DMS53 treated with DMSO at 0.1 percent for 48 hours (cell line): ENCODE data around the gene TLE6.
A peak's percentile ranks its signal among the peaks of the same experiment; 100 is the strongest.
"Not testable (repeated sequence)": the region's sequence is repeated elsewhere in the genome, so short reads cannot be mapped to it uniquely, and the experiment has no call there.

ENCODE experiments used
- DNase-seq: peaks from one replicate; lab custom pipeline; 2025; ENCODE audit not compliant: unreplicated experiment; lab: John Stamatoyannopoulos, UW

The TLE6 gene

DNA sequence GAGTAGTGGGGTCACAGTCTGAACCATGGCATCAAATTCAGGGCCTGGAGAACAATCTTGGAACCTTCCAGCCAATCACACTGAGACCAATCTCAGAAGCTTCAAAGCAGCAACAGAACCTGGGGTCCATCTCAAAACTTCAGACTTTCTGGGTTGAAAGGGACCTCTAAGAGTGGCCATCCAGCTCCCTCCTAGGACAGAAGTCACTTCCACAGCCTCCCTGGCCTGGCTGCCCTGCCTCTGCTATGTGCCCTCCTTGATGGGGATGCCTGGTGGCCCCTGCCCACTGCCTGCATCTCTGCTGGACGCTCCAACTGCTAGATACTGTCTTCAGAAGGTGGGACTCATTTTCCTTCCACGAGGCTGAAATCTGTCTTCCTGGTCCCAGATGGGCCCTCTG, 49.9 kb downstream of the TLE6 start:
- no peak for DNase-seq

- no peak for DNase-seq
These were observed 50.6 kb downstream of the TLE6 start for GRCh38 chr19:3027981-3028304.

DNA sequence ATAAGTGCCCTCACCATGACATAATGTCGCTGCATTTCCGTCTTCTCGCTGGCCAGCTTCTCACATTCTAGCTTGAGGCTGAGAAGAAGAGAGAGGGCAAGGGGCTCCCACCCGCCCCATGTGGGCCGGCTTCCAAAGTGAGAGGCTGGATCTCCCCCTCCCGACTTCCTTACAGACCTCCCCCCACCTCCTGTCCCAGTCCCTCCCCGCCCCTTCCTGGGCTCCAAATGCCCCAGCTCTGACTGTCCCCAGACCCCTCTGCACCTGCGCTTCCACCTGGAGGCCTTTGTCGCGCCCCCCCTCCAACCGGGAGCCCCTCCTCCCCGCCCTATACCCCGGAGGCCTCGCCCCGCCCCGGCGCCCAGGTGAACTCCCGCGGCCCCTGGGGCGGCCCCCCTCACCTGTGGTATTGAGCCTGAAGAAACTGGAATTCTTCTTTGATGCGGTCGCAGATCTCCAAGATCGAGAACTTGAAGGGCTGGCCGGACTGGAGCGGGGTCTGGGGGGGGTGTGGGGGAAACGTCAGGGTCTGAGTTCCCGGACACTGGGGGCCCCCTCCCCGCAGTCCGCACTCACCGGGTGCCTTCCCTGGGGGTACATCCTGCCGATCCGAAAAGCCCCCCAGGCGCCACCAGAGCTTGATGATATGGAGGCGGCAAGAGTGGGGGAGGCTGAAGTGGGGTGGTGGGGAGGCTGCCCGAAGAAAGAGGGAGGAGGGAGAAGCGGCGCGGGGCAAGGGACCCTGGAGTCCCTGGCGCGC, 51.1 kb downstream of the TLE6 start:
- DNase-seq: no peak

DNA sequence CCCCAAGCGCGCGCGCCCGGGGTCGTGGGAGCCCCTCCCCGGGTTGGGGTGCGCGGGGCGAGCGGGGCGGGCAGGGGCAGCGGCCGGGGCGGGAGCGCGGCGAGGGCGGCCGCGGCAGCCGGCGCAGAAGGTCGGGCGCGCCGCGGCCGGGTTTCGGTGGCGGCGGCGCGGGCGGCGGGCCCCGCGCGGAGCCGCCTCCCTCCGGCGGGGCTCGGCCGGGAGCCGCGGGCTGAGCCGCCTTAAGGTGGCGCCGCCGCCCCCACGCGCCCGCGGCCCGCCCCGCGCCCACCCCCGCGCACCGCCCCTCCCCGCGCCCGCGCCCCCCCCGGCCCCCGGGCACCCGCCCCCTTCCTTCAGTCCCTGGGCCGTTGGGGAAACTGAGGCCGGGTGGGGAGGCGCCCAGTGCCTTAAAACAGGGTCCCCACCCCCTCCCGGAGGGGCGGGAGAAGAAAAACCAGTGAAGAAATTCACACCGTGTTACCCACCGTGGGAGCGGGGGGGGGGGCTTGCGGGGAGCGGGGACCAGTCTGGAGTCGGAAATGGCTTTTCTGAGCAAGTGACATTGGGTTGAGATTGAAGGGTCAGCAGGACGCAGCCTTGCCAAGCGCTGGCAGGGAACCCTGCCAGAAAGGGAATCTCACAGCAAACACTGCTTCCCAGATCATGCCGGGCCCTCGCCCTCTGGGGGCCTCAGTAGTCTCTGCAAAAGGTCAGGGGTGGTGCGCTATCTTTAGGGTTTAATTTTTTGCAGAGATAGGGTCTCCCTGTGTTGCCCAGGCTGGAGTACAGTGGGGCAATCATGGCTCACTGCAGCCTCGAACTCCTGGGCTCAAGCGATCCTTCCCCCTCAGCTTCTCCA, 51.9 kb downstream of the TLE6 start, which contains the start of gene TLE2:
TSS of gene TLE2 (minus strand) at position 216 of the 859 bp plus-strand sequence. CDS start 376 bp downstream, outside the sequence.
- no peak for DNase-seq

DNA sequence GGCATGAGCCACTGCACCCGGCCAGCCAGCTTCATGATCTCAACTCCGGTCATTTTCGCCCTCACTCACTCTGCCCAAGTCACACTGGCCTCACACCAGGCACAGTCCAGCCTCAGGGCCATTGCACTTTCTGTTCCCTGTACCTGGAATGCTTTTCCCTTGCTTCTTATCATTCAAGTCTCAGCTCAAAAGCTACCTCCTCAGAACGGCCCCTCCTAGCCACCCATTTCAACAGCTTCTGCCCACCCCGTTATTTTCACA, 54.2 kb downstream of the TLE6 start:
- DNase-seq: no peak

DNA sequence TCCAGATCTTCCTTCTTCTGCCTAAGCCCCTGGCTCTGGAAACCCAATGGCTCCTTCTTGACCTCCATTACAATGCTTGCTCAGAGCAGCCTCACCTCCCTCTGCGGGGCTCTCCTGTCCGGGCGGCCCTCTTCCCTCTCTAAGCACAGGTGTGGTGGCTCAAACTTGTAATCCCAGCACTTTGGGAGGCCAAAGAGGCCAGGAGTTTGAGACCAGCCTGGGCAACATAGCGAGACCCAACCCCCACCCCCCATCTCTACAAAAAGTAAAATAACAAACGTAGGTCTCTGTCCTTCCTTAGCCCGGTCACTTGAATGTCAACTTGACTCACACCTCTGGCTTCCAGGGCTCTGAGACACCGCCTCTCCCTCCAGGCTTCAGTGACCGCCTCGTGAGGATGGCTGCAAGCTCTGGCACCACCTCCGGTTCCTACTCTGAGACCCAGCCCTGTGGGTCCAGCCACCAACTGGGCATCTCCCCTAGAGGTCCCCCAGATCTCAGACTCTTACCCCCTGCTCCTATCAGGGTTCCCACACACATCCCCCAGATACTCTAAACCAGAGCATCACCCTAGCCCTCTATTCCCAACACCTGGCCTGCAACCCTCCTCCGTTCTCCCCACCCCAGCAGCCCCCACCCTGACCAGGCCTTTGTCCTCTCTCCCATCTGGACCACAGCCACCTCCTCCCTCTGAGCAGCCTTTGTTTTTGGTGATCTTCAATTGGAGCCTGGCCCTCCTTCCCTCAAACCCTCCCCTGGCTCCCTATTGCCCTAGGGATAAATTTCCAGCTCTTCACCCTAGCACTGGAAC, 56.4 kb downstream of the TLE6 start:
- DNase-seq: no peak

DNA sequence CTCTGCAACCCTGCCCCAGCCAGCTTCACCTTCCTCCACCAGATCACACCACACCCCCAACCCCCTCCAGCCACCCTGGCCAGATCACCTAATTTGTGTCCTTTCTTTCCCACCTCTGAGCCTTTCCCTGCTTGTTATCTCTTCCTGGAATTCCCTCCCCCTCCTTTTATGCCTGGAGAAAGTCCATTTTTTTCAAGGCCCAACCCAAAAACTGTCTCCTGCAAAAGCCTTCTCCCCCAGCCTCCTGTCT, 57.0 kb downstream of the TLE6 start:
- no peak for DNase-seq

- no peak for DNase-seq
These were observed 57.5 kb downstream of the TLE6 start for GRCh38 chr19:3034656-3035541.

- peak; percentile 90 for DNase-seq
These were observed 58.3 kb downstream of the TLE6 start for GRCh38 chr19:3035542-3036118.

DNA sequence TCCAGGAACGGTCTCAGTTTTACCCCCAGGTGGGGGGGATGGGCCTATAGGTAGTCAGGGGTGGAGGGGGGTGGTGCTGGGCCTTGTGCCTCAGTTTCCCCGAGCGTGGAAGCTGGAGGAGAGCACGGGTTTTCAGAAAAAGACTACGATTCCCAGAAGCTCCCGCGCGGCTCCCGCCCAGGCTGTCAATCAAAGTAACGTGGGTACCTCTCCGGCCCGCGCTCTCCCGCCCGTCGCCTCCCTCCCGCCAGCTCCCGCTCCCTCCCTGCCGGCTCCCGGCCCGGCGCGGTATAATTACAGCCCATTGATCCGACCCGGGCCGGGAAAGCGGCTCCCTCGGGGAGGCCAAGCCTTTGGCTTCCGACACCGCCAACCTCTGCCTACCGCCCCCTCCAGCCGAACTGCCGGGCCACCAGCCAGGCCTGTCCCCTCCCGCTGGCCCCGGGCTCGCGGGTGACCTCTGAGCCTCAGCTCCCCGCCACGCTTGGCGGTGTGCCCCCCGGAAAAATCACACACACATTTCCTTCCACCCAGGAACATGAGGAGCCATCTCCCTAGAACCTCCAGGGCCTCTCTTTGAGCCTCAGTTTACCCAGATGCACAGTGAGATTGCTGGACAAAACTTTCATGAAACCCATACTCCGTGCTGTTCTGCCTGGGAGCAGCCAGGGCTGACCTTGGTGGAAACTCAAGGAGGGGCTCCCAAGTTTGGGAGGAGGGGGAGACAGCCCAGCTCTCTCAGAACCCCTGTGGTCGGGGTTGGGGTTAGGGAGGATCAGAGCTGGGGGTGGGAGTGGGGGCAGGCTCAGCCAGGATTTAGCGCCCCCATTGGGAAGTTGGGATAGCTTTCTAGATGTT, 59.0 kb downstream of the TLE6 start:
- DNase-seq: peak; percentile 75

DNA sequence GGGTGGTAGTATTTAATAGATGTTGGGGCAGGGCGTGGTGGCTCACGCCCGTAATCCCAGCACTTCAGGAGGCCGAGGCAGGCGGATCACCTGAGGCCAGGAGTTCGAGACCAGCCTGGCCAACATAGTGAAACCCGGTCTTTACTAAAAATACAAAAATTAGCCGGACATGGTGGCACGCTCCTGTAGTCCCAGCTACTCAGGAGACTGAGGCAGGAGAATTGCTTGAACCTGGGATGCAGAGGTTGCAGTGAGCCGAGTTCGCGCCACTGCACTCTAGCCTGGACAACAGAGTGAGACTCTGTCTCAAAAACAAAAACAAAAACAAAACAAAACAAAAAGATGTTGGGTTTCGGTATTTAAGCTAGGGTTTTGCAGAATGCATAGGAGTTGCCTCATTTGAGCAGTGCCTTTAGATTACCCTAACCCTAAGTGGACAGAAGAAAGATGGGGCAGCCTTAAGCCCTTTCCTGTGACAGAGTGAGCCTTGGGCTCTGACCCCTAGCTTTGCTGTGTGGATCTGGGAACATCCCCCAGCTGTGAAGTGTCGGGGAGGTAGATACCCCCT, 59.7 kb downstream of the TLE6 start:
- DNase-seq: not testable (repeated sequence)

DNA sequence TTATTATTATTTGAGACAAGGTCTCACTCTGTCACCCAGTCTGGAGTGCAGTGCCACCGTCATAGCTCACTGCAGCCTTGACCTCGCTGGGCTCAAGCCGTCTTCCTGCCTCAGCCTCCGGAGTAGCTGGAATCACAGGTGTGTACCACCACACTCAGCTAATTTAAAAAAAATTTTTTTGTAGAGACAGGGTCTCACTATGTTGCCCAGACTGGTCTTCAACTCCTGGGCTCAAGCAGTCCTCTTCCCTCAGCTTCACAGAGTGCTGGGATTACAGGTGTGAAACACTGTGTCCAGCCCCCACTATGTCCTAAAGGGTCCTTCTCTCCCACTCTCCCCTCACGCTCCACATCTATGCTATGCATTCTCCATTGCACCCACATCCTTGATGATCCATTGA, 60.9 kb downstream of the TLE6 start:
- no peak for DNase-seq

DNA sequence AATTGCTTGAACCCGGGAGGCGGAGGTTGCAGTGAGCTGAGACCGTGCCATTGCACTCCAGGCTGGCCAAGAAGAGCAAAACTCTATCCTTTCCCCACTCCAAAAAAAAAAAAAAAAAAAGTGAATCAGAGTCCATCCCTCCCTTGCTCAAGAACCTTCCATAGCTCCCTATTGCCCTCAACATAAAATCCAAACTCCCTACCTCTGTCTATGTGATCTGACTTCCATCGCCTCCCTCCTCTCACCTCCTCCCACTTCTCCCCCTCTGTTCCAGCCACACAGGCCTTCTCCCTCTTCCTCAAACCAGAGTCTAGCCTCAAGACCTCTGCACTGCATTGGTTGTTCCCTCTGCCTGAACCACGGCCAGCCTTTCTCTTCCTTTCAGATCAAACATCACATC, 61.8 kb downstream of the TLE6 start:
- no peak for DNase-seq

- no peak for DNase-seq
These were observed 62.3 kb downstream of the TLE6 start for GRCh38 chr19:3039641-3040077.

DNA sequence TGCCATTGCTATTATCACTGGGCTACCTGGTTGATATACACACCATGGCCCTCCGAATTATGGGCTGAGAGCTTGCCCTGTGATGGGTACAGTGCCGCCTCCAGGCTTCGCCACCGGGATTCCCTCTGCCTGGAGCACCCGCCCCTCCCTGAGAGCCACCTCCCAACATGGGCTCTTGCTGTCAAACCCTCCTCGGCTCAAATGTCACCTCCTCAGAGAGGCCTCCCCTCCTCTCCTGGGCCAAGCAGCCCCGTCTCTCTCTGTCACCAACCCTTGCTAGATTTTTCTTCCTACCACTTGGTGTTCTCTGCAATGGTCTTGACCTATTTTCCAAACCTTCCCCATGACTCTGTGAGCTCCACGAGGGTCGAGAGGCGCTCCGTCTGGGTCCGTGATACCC, 64.0 kb downstream of the TLE6 start:
- DNase-seq: no peak

- DNase-seq: no peak
These were observed 64.6 kb downstream of the TLE6 start for GRCh38 chr19:3041761-3042620.

DNA sequence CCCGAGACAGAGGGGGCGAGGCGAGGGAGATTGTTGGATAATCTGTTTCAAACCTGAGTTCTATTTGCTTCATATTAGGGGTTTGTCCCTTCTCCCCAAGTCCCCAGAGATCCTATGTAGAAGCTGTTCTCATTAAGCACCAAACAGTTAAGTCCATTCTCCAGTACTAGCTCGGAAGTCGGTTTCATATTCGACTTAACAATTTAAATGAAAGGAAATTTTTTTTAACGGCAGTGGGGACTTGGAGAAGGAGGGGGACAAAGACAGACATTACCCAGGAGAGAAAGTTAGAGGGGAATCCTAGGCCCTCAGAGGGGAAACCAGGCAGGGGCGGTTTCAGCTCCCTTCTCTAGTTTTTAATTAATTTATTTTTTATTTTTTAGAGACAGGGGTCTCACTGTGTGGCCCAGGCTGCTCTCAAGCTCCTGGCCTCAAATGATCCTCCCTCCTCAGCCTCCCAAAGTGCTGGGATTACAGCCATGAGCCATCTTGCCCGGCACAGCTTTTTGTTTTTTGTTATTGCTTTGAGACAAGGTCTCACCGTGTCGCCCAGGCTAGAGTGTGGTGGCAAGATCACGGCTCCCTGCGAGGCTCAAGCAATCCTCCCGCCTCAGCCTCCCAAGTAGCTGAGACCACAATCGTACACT, 65.4 kb downstream of the TLE6 start:
- DNase-seq: no peak
